ENCODE measurements around the gene TTYH2.

Gene TTYH2

GRCh38 chr17:74170924-74171323, 42.4 kb upstream of the TTYH2 start:
- TF ChIP-seq TEAD4 (IDR thresholded peaks at IDR 0.05) (no peak), FOXM1 (IDR thresholded peaks at IDR 0.05; ENCODE audit: borderline replicate concordance, low read depth) (no peak), ZBTB7A (IDR thresholded peaks at IDR 0.05; ENCODE audit: low read depth) (no peak), REST (IDR thresholded peaks at IDR 0.05; ENCODE audit: low read depth) (no peak), RAD21 (IDR thresholded peaks at IDR 0.05; ENCODE audit: low read depth) (no peak), EP300 (IDR thresholded peaks at IDR 0.05; ENCODE audit: borderline replicate concordance) (no peak), NFIC (IDR thresholded peaks at IDR 0.05) (no peak), USF1 (IDR thresholded peaks at IDR 0.05) (no peak), MAX (IDR thresholded peaks at IDR 0.05) (no peak), CEBPB (IDR thresholded peaks at IDR 0.05) (no peak), YY1 (IDR thresholded peaks at IDR 0.05; ENCODE audit: low read depth) (no peak), TCF12 (IDR thresholded peaks at IDR 0.05; ENCODE audit: low read depth) (no peak), TAF1 (IDR thresholded peaks at IDR 0.05; ENCODE audit: low read depth) (no peak), CREB1 (IDR thresholded peaks at IDR 0.05; ENCODE audit: low read depth) (no peak), EGR1 (IDR thresholded peaks at IDR 0.05) (no peak)

GRCh38 chr17:74172700-74173099, 40.7 kb upstream of the TTYH2 start:
- no peak for TF ChIP-seq EGR1 (IDR thresholded peaks at IDR 0.05)
- no peak for TF ChIP-seq ZBTB7A (IDR thresholded peaks at IDR 0.05; ENCODE audit: low read depth)
- no peak for TF ChIP-seq TAF1 (IDR thresholded peaks at IDR 0.05; ENCODE audit: low read depth)
- TF ChIP-seq TCF12 (IDR thresholded peaks at IDR 0.05; ENCODE audit: low read depth): no peak
- TF ChIP-seq TEAD4 (IDR thresholded peaks at IDR 0.05): no peak
- TF ChIP-seq CREB1 (IDR thresholded peaks at IDR 0.05; ENCODE audit: low read depth): no peak
- no peak for TF ChIP-seq EP300 (IDR thresholded peaks at IDR 0.05; ENCODE audit: borderline replicate concordance)
- no peak for TF ChIP-seq CEBPB (IDR thresholded peaks at IDR 0.05)
- no peak for TF ChIP-seq USF1 (IDR thresholded peaks at IDR 0.05)
- TF ChIP-seq REST (IDR thresholded peaks at IDR 0.05; ENCODE audit: low read depth): no peak
- TF ChIP-seq NFIC (IDR thresholded peaks at IDR 0.05): no peak
- no peak for TF ChIP-seq FOXM1 (IDR thresholded peaks at IDR 0.05; ENCODE audit: borderline replicate concordance, low read depth)
- no peak for TF ChIP-seq RAD21 (IDR thresholded peaks at IDR 0.05; ENCODE audit: low read depth)
- TF ChIP-seq MAX (IDR thresholded peaks at IDR 0.05): no peak
- TF ChIP-seq YY1 (IDR thresholded peaks at IDR 0.05; ENCODE audit: low read depth): no peak

GRCh38 chr17:74176546-74177001, 36.8 kb upstream of the TTYH2 start:
- TF ChIP-seq TAF1 (IDR thresholded peaks at IDR 0.05; ENCODE audit: low read depth) (no peak), REST (IDR thresholded peaks at IDR 0.05; ENCODE audit: low read depth) (no peak), TCF12 (IDR thresholded peaks at IDR 0.05; ENCODE audit: low read depth) (no peak), YY1 (IDR thresholded peaks at IDR 0.05; ENCODE audit: low read depth) (no peak), MAX (IDR thresholded peaks at IDR 0.05) (no peak), CEBPB (IDR thresholded peaks at IDR 0.05) (no peak), ZBTB7A (IDR thresholded peaks at IDR 0.05; ENCODE audit: low read depth) (no peak), RAD21 (IDR thresholded peaks at IDR 0.05; ENCODE audit: low read depth) (peak; percentile 96)

- TF ChIP-seq CREB1 (IDR thresholded peaks at IDR 0.05; ENCODE audit: low read depth) (no peak), NFIC (IDR thresholded peaks at IDR 0.05) (no peak), TAF1 (IDR thresholded peaks at IDR 0.05; ENCODE audit: low read depth) (no peak), EGR1 (IDR thresholded peaks at IDR 0.05) (no peak), REST (IDR thresholded peaks at IDR 0.05; ENCODE audit: low read depth) (no peak), FOXM1 (IDR thresholded peaks at IDR 0.05; ENCODE audit: borderline replicate concordance, low read depth) (no peak), CEBPB (IDR thresholded peaks at IDR 0.05) (no peak), RAD21 (IDR thresholded peaks at IDR 0.05; ENCODE audit: low read depth) (no peak)
Observed at GRCh38 chr17:74177018-74177450, 36.3 kb upstream of the TTYH2 start.
